GM12878 (cell line): Measurements from ENCODE around the gene HIVEP3. TPM values are rescaled to one million over a fixed set of nuclear protein-coding genes. Genes with fewer than 3 reads are reported as not detected.

Source experiments
- ATAC-seq: fragments of 200-7000 bp; cut with Tn5 transposase; 3 replicates; pipeline ENCODE4 v1.9.1; 2020; ENCODE audit warnings: mild to moderate bottlenecking, moderate library complexity
- BruUV-seq: library from RNA; stranded (reverse); fragments of 400-500 nt; replicated peaks from 2 replicates; lab custom pipeline; 2021; lab: Mats Ljungman, UMichigan
- CTCF ChIA-PET: fragments of 300-600 bp; sonication (Branson Sonifier 250); formaldehyde crosslinking; extraction: SDS; loops from one replicate; lab custom pipeline; 2021; ENCODE audit warnings: inconsistent platforms; lab: Yijun Ruan, JAX
- POLR2A ChIA-PET: fragments of 350-600 bp; formaldehyde crosslinking; extraction: SDS; loops from one replicate; lab custom pipeline; 2021; ENCODE audit warnings: inconsistent platforms; lab: Charles Lee
- RAD21 ChIA-PET: fragments of 300-600 bp; sonication (Branson Sonifier 250); formaldehyde crosslinking; loops from one replicate; lab custom pipeline; 2023; ENCODE audit warnings: antibody characterized with exemption; ENCODE audit not compliant: unreplicated experiment; lab: Charles Lee
- SMC1A ChIA-PET: fragments of 300-600 bp; sonication (Branson Sonifier 250); formaldehyde crosslinking; loops from one replicate; lab custom pipeline; 2023; ENCODE audit not compliant: unreplicated experiment, uncharacterized antibody; lab: Charles Lee
- DNase-seq: peaks from one replicate; pipeline ENCODE4 v3.0.0-alpha.2; 2011; ENCODE audit warnings: low read depth, low spot score
- FAIRE-seq: peaks from 3 replicates; lab custom pipeline; 2011; peaks lifted over from hg19 to GRCh38; lab: Jason Lieb, UNC
- H2AFZ ChIP-seq: 2 replicates; pipeline ENCODE4 v1.6.0; 2011; ENCODE audit warnings: low read depth, low read length, control low read depth; ENCODE audit not compliant: control insufficient read depth
- H3K27ac ChIP-seq: 2 replicates; pipeline ENCODE4 v1.5.1; 2011; ENCODE audit warnings: control low read depth; ENCODE audit not compliant: control insufficient read depth, insufficient read depth
- H3K27me3 ChIP-seq, 2 experiments: replicated peaks in 1 of 2; 2 replicates each; pipeline versions ENCODE4 v1.6.0 to v1.6.1; 2011; ENCODE audit warnings: low read length in 1 of 2; ENCODE audit not compliant: control insufficient read depth in 2 of 2, insufficient read depth in 2 of 2
- H3K36me3 ChIP-seq, 2 experiments: 2 replicates each; pipeline ENCODE4 v1.5.1; 2011; ENCODE audit warnings: low read length in 1 of 2; ENCODE audit not compliant: control insufficient read depth in 2 of 2, insufficient read depth in 2 of 2
- H3K4me1 ChIP-seq: 2 replicates; pipeline ENCODE4 v1.6.1; 2011; ENCODE audit warnings: mild to moderate bottlenecking, low read length, moderate library complexity, mixed read lengths; ENCODE audit not compliant: control insufficient read depth, insufficient read depth
- H3K4me2 ChIP-seq: 2 replicates; pipeline ENCODE4 v1.6.0; 2011; ENCODE audit warnings: control low read depth; ENCODE audit not compliant: control insufficient read depth, insufficient read depth
- H3K4me3 ChIP-seq: fragments of 200-600 bp; sonication (generic); 2 replicates; pipeline ENCODE4 v1.5.1; 2016
- H3K79me2 ChIP-seq: 2 replicates; pipeline ENCODE4 v1.6.0; 2011; ENCODE audit warnings: low read length; ENCODE audit not compliant: control insufficient read depth, insufficient read depth
- H3K9ac ChIP-seq: 2 replicates; pipeline ENCODE4 v1.8.0; 2011; ENCODE audit warnings: low read length, control low read depth, mixed read lengths; ENCODE audit not compliant: control insufficient read depth, insufficient read depth
- H3K9me3 ChIP-seq: replicated peaks from 3 replicates; pipeline ENCODE4 v1.5.1; 2011; ENCODE audit warnings: mild to moderate bottlenecking, low read length; ENCODE audit not compliant: control insufficient read depth, insufficient read depth
- H4K20me1 ChIP-seq: 2 replicates; pipeline ENCODE4 v1.6.0; 2011; ENCODE audit not compliant: control insufficient read depth, insufficient read depth
- CHD4 ChIP-seq: fragments of 200-600 bp; sonication (generic); IDR thresholded peaks from 2 replicates; pipeline ENCODE4 v1.6.1; 2016; ENCODE audit warnings: mild to moderate bottlenecking
- CREM ChIP-seq: IDR thresholded peaks from 2 replicates; pipeline ENCODE4 v1.6.1; 2014; ENCODE audit warnings: antibody characterized with exemption, low read depth
- HDGF ChIP-seq: fragments of 450-650 bp; IDR thresholded peaks from 2 replicates; pipeline ENCODE4 v1.6.1; 2016; ENCODE audit warnings: antibody characterized with exemption
- MTA2 ChIP-seq: fragments of 450-650 bp; IDR thresholded peaks from 2 replicates; pipeline ENCODE4 v1.6.1; 2016; ENCODE audit warnings: low read depth, mild to moderate bottlenecking, moderate library complexity
- POLR2AphosphoS5 ChIP-seq: IDR thresholded peaks from 2 replicates; pipeline ENCODE4 v1.6.1; 2011; ENCODE audit warnings: mild to moderate bottlenecking, low read length, inconsistent platforms
- REST ChIP-seq: IDR thresholded peaks from 2 replicates; pipeline ENCODE4 v1.6.1; 2012; ENCODE audit warnings: mild to moderate bottlenecking, low read depth, low read length
- USF2 ChIP-seq: IDR thresholded peaks from 2 replicates; pipeline ENCODE4 v1.6.1; 2011; ENCODE audit warnings: low read depth, low read length, improper control_type of control experiment, borderline replicate concordance
- ZNF24 ChIP-seq: fragments of 450-650 bp; IDR thresholded peaks from 2 replicates; pipeline ENCODE4 v1.6.1; 2017; ENCODE audit warnings: antibody characterized with exemption, mild to moderate bottlenecking
- WGBS: methylation state at CpG from one replicate; pipeline ENCODE4 v1.1.6; 2016; ENCODE audit warnings: low lambda C conversion rate; ENCODE audit not compliant: insufficient replicate concordance, insufficient coverage; ENCODE audit errors: missing lambda C conversion rate; 5-methylcytosine and 5-hydroxymethylcytosine counted together
- in situ Hi-C: fragments of 300-500 bp; cut with MboI; formaldehyde crosslinking; loops from 9 replicates; pipeline ENCODE4 v1.14.3; 2018; ENCODE audit warnings: mixed read lengths
- intact Hi-C: fragments of 100-400 bp; cut with micrococcal nuclease; formaldehyde crosslinking; loops from one replicate; pipeline ENCODE4 v1.14.2; 2022; ENCODE audit not compliant: unreplicated experiment
- polyA plus RNA-seq, 11 experiments: library from polyadenylated mRNA; depleted of rRNA in 4 of 11; unstranded in 6 of 11; stranded (reverse) in 5 of 11; fragments of >200 nt; fragmentation: Nextera tagmentation in 4 of 11; fragmentation: Illumina TruSeq in 1 of 11; extraction: Ambion mirVana in 4 of 11; extraction: Trizol in 1 of 11; gene quantifications; 1 replicate in 1 of 11; 2 replicates in 10 of 11; pipeline versions ENCODE4 v1.2.1 to v1.2.3, GENCODE V29; 2011 to 2016; ENCODE audit warnings: inconsistent platforms in 2 of 11, missing spikeins in 2 of 11, low read depth in 1 of 11
- total RNA-seq, 4 experiments: library from RNA; depleted of rRNA in 3 of 4; stranded (reverse); fragments of >200 nt in 3 of 4; fragmentation: Illumina TruSeq in 1 of 4; extraction: Trizol in 1 of 4; gene quantifications; 2 replicates each; pipeline versions ENCODE4 v1.2.1 to v1.2.3, GENCODE V29; 2013 to 2021

HIVEP3 gene
- total and polyA plus RNA-seq, 10 of the 15 experiments (the other 5 are each of a cell fraction or from before 2014, with no cell fraction given), result 1.8 to 13.6 (median 3.8) TPM

GRCh38 chr1:41743366-41743765 is 175.4 kb downstream of the HIVEP3 start:
- intact Hi-C loops, result no loop called here
- in situ Hi-C loops, result no loop called here
- Histone ChIP-seq H2AFZ (no peak overlapping the region), H3K36me3 (no peaks in the 10 kb centered on the region), H4K20me1 (no peaks in the 10 kb centered on the region), H3K9me3 (no peaks in the 10 kb centered on the region), H3K4me2 (no peak overlapping the region), H3K27me3 (no peaks in the 10 kb centered on the region), H3K79me2 (peaks cover 4% of the 10 kb centered on the region), H3K27ac (no peak overlapping the region), H3K9ac (no peak overlapping the region), H3K4me3 (no peak overlapping the region), H3K4me1 (peaks cover 54% of the 10 kb centered on the region)
- DNase-seq, result no peak
- CTCF ChIA-PET, result interaction anchor here (1.0 to 1.5 kb wide), 2 partner anchors 80 to 169 kb away, joined by 3 read pairs; no protein-coding TSS in a partner anchor
- TF ChIP-seq POLR2AphosphoS5 (no peak), ZNF24 (peak; percentile 94), USF2 (no peak)
- ATAC-seq, result no peak
- WGBS, result 98% methylated on average over 3 of the region's 3 CpGs
- no TSS peak for BruUV-seq
- POLR2A ChIA-PET, result interaction anchor here (1.0 to 7.3 kb wide), 2 partner anchors 15 to 33 kb away, joined by 3 to 67 read pairs; no protein-coding TSS in a partner anchor
- FAIRE-seq, result no peak
- SMC1A ChIA-PET, result interaction anchor here (0.6 to 8.0 kb wide), 4 partner anchors 8 to 107 kb away, joined by 3 to 93 read pairs (median 6); no protein-coding TSS in a partner anchor
- RAD21 ChIA-PET, result interaction anchor here (0.6 to 6.3 kb wide), 6 partner anchors 15 to 430 kb away, joined by 3 to 77 read pairs (median 3); no protein-coding TSS in a partner anchor

- peaks cover 61% of the 10 kb centered on the region for H3K4me1 ChIP-seq
- no peak overlapping the region for H3K4me3 ChIP-seq
- no peak overlapping the region for H2AFZ ChIP-seq
- H4K20me1 ChIP-seq, result no peaks in the 10 kb centered on the region
- H3K36me3 ChIP-seq, result 0 out of 4 replicates have a peak, but pooled peaks cover 0 to 2% of the 10 kb centered on the region in 2 experiments
- intact Hi-C loops, result no loop called here
- POLR2A ChIA-PET, result interaction anchor here (1.0 to 7.3 kb wide), 3 partner anchors 14 to 35 kb away, joined by 3 to 67 read pairs (median 3); no protein-coding TSS in a partner anchor
- no peak for DNase-seq
- SMC1A ChIA-PET, result interaction anchor here (0.6 to 8.0 kb wide), 4 partner anchors 9 to 59 kb away, joined by 3 to 93 read pairs (median 6); no protein-coding TSS in a partner anchor
- in situ Hi-C loops, result no loop called here
- WGBS, result 97% methylated on average over 5 of the region's 5 CpGs
- no TSS peak for BruUV-seq
- H3K27ac ChIP-seq, result no peak overlapping the region
- CTCF ChIA-PET, result interaction anchor here (1.2 to 5.9 kb wide), 2 partner anchors 9 to 69 kb away, joined by 4 to 29 read pairs; no protein-coding TSS in a partner anchor
- RAD21 ChIA-PET, result interaction anchor here (1.1 to 6.3 kb wide), 5 partner anchors 9 to 69 kb away, joined by 3 to 77 read pairs (median 8); no protein-coding TSS in a partner anchor
- H3K4me2 ChIP-seq, result 0 out of 2 replicates have a peak overlapping the region, but pooled peaks have one; percentile 9
- H3K9ac ChIP-seq, result no peak overlapping the region
- peaks cover 4% of the 10 kb centered on the region for H3K79me2 ChIP-seq
- no peaks in the 10 kb centered on the region for H3K27me3 ChIP-seq
- no peaks in the 10 kb centered on the region for H3K9me3 ChIP-seq
- FAIRE-seq, result no peak
- no peak for ATAC-seq
- no peak for TF ChIP-seq CHD4
- no peak for TF ChIP-seq REST
- no peak for TF ChIP-seq MTA2
- TF ChIP-seq CREM, result no peak
- TF ChIP-seq HDGF, result no peak
Measured at GRCh38 chr1:41742219-41742618, 176.5 kb downstream of the HIVEP3 start.
